Endothelial cell of umbilical vein (primary cell): ENCODE data around the gene CCDC117. TPM values are rescaled to one million over a fixed set of nuclear protein-coding genes. Genes with fewer than 3 reads are reported as not detected.
"Not testable (repeated sequence)": the region's sequence is repeated elsewhere in the genome, so short reads cannot be mapped to it uniquely, and the experiment has no call there.

Experiments used
- BruUV-seq: library from RNA; stranded (reverse); fragments of 400-500 nt; replicated peaks from 2 replicates; lab custom pipeline; 2021; lab: Mats Ljungman, UMichigan
- CTCF ChIA-PET: fragments of 300-600, 350-600 bp; sonication (Branson Sonifier 250); formaldehyde crosslinking; loops from one replicate; lab custom pipeline; 2021; ENCODE audit warnings: antibody characterized with exemption, inconsistent platforms; lab: Charles Lee
- POLR2A ChIA-PET: fragments of 300-600, 350-600 bp; sonication (Branson Sonifier 250); formaldehyde crosslinking; loops from one replicate; lab custom pipeline; 2021; ENCODE audit warnings: antibody characterized with exemption, inconsistent platforms; lab: Charles Lee
- DNase-seq: peaks from one replicate; pipeline ENCODE4 v3.0.0-alpha.2; 2011; ENCODE audit warnings: low read depth, low spot score
- FAIRE-seq: peaks from 2 replicates; lab custom pipeline; 2011; peaks lifted over from hg19 to GRCh38; lab: Jason Lieb, UNC
- H2AFZ ChIP-seq: 2 replicates; pipeline ENCODE4 v1.6.0; 2012; ENCODE audit warnings: low read depth, low read length, control low read depth, inconsistent platforms
- H3K27ac ChIP-seq: 2 replicates; pipeline ENCODE4 v1.5.1; 2011; ENCODE audit warnings: low read depth, mild to moderate bottlenecking, control low read depth, low read length, moderate library complexity; ENCODE audit not compliant: insufficient read depth
- H3K27me3 ChIP-seq, 2 experiments: 2 replicates each; pipeline versions ENCODE4 v1.6.0 to v1.6.1; 2011; ENCODE audit warnings: low read length in 2 of 2, mixed read lengths in 1 of 2; ENCODE audit not compliant: control insufficient read depth in 2 of 2, insufficient read depth in 2 of 2
- H3K36me3 ChIP-seq, 2 experiments: 2 replicates in 1 of 2; 3 replicates in 1 of 2; pipeline ENCODE4 v1.5.1; 2011; ENCODE audit warnings: low read length in 2 of 2, mild to moderate bottlenecking in 1 of 2, moderate library complexity in 1 of 2; ENCODE audit not compliant: control insufficient read depth in 2 of 2, insufficient read depth in 2 of 2; ENCODE audit errors: extremely low read depth in 1 of 2
- H3K4me1 ChIP-seq: 3 replicates; pipeline ENCODE4 v1.5.1; 2011; ENCODE audit warnings: mild to moderate bottlenecking, low read length; ENCODE audit not compliant: control insufficient read depth, insufficient read depth; ENCODE audit errors: extremely low read depth
- H3K4me2 ChIP-seq: 2 replicates; pipeline ENCODE4 v1.6.1; 2011; ENCODE audit warnings: low read length, control low read depth, mixed read lengths; ENCODE audit not compliant: insufficient read depth
- H3K4me3 ChIP-seq, 3 experiments: fragments of 200-600 bp in 1 of 3; sonication (generic), shearing (Covaris generic) in 1 of 3; replicated peaks in 1 of 3; 2 replicates each; pipeline ENCODE4 v1.5.1; 2011 to 2016; ENCODE audit warnings: control low read depth in 3 of 3, low read length in 3 of 3, mild to moderate bottlenecking in 2 of 3, inconsistent platforms in 1 of 3, low read depth in 1 of 3, moderate library complexity in 1 of 3; ENCODE audit not compliant: insufficient read depth in 1 of 3
- H3K79me2 ChIP-seq: 2 replicates; pipeline ENCODE4 v1.6.0; 2012; ENCODE audit warnings: low read length, inconsistent platforms; ENCODE audit not compliant: control insufficient read depth, insufficient read depth
- H3K9ac ChIP-seq: replicated peaks from 2 replicates; pipeline ENCODE3; 2011; ENCODE audit warnings: low read length, control low read depth; ENCODE audit not compliant: insufficient read depth; ENCODE audit errors: extremely low read depth
- H3K9me1 ChIP-seq: replicated peaks from 3 replicates; pipeline ENCODE4 v1.6.0; 2011; ENCODE audit warnings: mild to moderate bottlenecking, low read length; ENCODE audit not compliant: control insufficient read depth, insufficient read depth; ENCODE audit errors: extremely low read depth
- H3K9me3 ChIP-seq: replicated peaks from 2 replicates; pipeline ENCODE4 v1.5.1; 2012; ENCODE audit warnings: low read length, inconsistent platforms; ENCODE audit not compliant: control insufficient read depth, insufficient read depth
- H4K20me1 ChIP-seq: replicated peaks from 2 replicates; pipeline ENCODE3; 2011; ENCODE audit warnings: mild to moderate bottlenecking, low read length; ENCODE audit not compliant: control insufficient read depth, insufficient read depth; ENCODE audit errors: extremely low read depth
- EZH2 ChIP-seq: IDR thresholded peaks from 2 replicates; pipeline ENCODE4 v1.6.1; 2012; ENCODE audit warnings: borderline replicate concordance, low read depth, mild to moderate bottlenecking, moderate library complexity, low read length, inconsistent platforms; ENCODE audit not compliant: severe bottlenecking
- FOS ChIP-seq: IDR thresholded peaks from 2 replicates; pipeline ENCODE4 v1.6.1; 2011; ENCODE audit warnings: mild to moderate bottlenecking, low read length, moderate library complexity, borderline replicate concordance; ENCODE audit not compliant: insufficient read depth
- GATA2 ChIP-seq: IDR thresholded peaks from 2 replicates; pipeline ENCODE4 v1.7.0; 2011; ENCODE audit warnings: low read depth, mild to moderate bottlenecking, moderate library complexity, mixed read lengths, low read length; ENCODE audit not compliant: insufficient read length, insufficient read depth
- JUN ChIP-seq: IDR thresholded peaks from 2 replicates; pipeline ENCODE4 v1.6.1; 2011; ENCODE audit warnings: borderline replicate concordance, low read depth; ENCODE audit not compliant: insufficient read length, insufficient read depth
- MYC ChIP-seq: IDR thresholded peaks from one replicate; pipeline ENCODE4 v1.6.1; 2011; ENCODE audit warnings: mild to moderate bottlenecking, low read depth, low read length
- POLR2A ChIP-seq: IDR thresholded peaks from 2 replicates; pipeline ENCODE4 v1.6.1; 2012; ENCODE audit warnings: low read depth, mild to moderate bottlenecking, control low read depth, low read length
- POLR2AphosphoS5 ChIP-seq: IDR thresholded peaks from 2 replicates; pipeline ENCODE4 v1.6.1; 2012; ENCODE audit warnings: low read depth, mild to moderate bottlenecking, control low read depth, low read length, moderate library complexity; ENCODE audit not compliant: insufficient read depth
- dilution Hi-C: fragments of 300-500 bp; cut with MboI; formaldehyde crosslinking; loops from one replicate; pipeline ENCODE4 v1.15.0; 2019; ENCODE audit warnings: low sequenced_read_pairs; ENCODE audit not compliant: extremely low pct_ligation_motif_present
- intact Hi-C: fragments of 100-400 bp; cut with micrococcal nuclease; formaldehyde crosslinking; loops from one replicate; pipeline ENCODE4 v1.10.0; 2022
- polyA plus RNA-seq, 4 experiments: library from polyadenylated mRNA; depleted of rRNA in 3 of 4; stranded (reverse) in 3 of 4; unstranded in 1 of 4; fragments of >200 nt; gene quantifications; 2 replicates each; pipeline versions ENCODE4 v1.2.1 to v1.2.3, GENCODE V29; 2011 to 2012; ENCODE audit warnings: missing spikeins in 1 of 4
- total RNA-seq: library from RNA; stranded (reverse); gene quantifications from 2 replicates; pipeline ENCODE4 v1.2.3, GENCODE V29; 2021
- TF ChIP-seq, protein P1 (sequence below), 2 donors: IDR thresholded peaks; 1 replicate in 1 of 2; 2 replicates in 1 of 2; pipeline ENCODE4 v1.5.1; 2011; ENCODE audit warnings: low read length in 2 of 2, mild to moderate bottlenecking in 2 of 2, moderate library complexity in 2 of 2, control low read depth in 1 of 2, inconsistent platforms in 1 of 2, low read depth in 1 of 2; ENCODE audit not compliant: insufficient read depth in 1 of 2; ENCODE audit errors: extremely low read depth in 1 of 2
- TF ChIP-seq, protein P2 (sequence below): IDR thresholded peaks from 2 replicates; pipeline ENCODE4 v1.6.1; 2011; ENCODE audit not compliant: insufficient read depth, insufficient read length

Gene CCDC117
- total and polyA plus RNA-seq, 2 donors (not counting 3 experiments of a cell fraction or from before 2014, with no cell fraction given) = 5.5 to 23.3 TPM

DNA sequence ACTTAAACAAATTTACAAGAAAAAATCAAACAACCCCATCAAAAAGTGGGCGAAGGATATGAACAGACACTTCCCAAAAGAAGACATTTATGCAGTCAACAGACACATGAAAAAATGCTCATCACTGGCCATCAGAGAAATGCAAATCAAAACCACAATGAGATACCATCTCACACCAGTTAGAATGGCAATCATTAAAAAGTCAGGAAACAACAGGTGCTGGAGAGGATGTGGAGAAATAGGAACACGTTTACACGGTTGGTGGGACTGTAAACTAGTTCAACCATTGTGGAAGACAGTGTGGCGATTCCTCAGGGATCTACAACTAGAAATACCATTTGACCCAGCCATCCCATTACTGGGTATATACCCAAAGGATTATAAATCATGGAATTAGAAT, 53.9 kb downstream of the CCDC117 start:
- H3K27ac ChIP-seq, DNase-seq, H3K79me2 ChIP-seq, H3K9me3 ChIP-seq, H3K4me2 ChIP-seq, H2AFZ ChIP-seq, intact Hi-C loops, FAIRE-seq, dilution Hi-C loops, BruUV-seq, H3K27me3 ChIP-seq, H3K4me1 ChIP-seq, H3K9me1 ChIP-seq, H3K4me3 ChIP-seq, H3K9ac ChIP-seq, H3K36me3 ChIP-seq, H4K20me1 ChIP-seq, POLR2A ChIA-PET: not testable (repeated sequence)
- CTCF ChIA-PET = interaction anchor here (4.7 kb wide), 1 partner anchor 37 kb away, joined by 34 read pairs; no protein-coding TSS in a partner anchor

DNA sequence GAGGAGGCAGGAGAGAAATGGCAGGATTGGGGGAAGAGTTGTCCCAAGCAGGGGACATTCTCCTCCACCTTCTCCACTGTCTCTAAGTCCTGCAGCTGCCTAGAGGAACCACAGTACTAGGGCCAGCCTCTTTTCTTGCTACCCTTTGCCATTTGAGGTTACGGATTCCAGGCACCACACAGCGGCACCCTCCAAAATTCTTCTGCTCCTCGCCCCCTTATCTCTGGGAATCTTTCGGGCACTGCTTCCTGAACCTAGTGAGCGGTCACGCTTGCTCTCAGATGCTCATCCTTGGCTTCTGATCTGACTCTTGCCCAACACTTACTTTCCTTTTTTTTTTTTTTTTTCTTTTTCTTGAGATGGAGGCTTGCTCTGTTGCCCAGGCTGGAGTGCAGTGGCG, 54.4 kb downstream of the CCDC117 start:
- Histone ChIP-seq H4K20me1 (no peaks in the 10 kb centered on the region), H3K27ac (no peak overlapping the region), H3K4me2 (no peak overlapping the region), H3K27me3 (no peaks in the 10 kb centered on the region), H3K4me3 (no peak overlapping the region), H3K4me1 (no peaks in the 10 kb centered on the region), H3K9me3 (no peaks in the 10 kb centered on the region), H2AFZ (no peak overlapping the region), H3K9me1 (no peaks in the 10 kb centered on the region), H3K36me3 (no peaks in the 10 kb centered on the region), H3K79me2 (no peaks in the 10 kb centered on the region), H3K9ac (no peak overlapping the region)
- BruUV-seq = no TSS peak
- POLR2A ChIA-PET = no interaction called here
- DNase-seq (no peak), FAIRE-seq (no peak)
- TF ChIP-seq JUN (no peak), FOS (no peak), EZH2 (no peak), GATA2 (no peak), POLR2AphosphoS5 (no peak), POLR2A (no peak), MYC (no peak)
- TF ChIP-seq, protein P1, sequence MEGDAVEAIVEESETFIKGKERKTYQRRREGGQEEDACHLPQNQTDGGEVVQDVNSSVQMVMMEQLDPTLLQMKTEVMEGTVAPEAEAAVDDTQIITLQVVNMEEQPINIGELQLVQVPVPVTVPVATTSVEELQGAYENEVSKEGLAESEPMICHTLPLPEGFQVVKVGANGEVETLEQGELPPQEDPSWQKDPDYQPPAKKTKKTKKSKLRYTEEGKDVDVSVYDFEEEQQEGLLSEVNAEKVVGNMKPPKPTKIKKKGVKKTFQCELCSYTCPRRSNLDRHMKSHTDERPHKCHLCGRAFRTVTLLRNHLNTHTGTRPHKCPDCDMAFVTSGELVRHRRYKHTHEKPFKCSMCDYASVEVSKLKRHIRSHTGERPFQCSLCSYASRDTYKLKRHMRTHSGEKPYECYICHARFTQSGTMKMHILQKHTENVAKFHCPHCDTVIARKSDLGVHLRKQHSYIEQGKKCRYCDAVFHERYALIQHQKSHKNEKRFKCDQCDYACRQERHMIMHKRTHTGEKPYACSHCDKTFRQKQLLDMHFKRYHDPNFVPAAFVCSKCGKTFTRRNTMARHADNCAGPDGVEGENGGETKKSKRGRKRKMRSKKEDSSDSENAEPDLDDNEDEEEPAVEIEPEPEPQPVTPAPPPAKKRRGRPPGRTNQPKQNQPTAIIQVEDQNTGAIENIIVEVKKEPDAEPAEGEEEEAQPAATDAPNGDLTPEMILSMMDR (IDR thresholded peaks at IDR 0.05; ENCODE audit: extremely low read depth in 1 of 2, insufficient read depth in 1 of 2, low read depth in 1 of 2, low read length in 2 of 2) = no peak
- TF ChIP-seq, protein P2, sequence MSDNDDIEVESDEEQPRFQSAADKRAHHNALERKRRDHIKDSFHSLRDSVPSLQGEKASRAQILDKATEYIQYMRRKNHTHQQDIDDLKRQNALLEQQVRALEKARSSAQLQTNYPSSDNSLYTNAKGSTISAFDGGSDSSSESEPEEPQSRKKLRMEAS = no peak
- CTCF ChIA-PET = interaction anchor here (1.7 to 7.5 kb wide), 4 partner anchors 38 to 327 kb away, joined by 3 to 246 read pairs (median 24); no protein-coding TSS in a partner anchor
- dilution Hi-C loops = no loop called here
- intact Hi-C loops = no loop called here
